AG04449 (cell line): ENCODE data around the gene TJP3.

Source experiments
- CTCF ChIA-PET: fragments of 350-600 bp; formaldehyde crosslinking; extraction: SDS; loops from one replicate; lab custom pipeline; 2021; ENCODE audit warnings: antibody characterized with exemption; lab: Yijun Ruan, JAX
- POLR2A ChIA-PET: fragments of 400-600, 350-600 bp; formaldehyde crosslinking; extraction: SDS; loops from one replicate; lab custom pipeline; 2020; ENCODE audit warnings: antibody characterized with exemption, inconsistent platforms; lab: Yijun Ruan, JAX
- DNase-seq: peaks from one replicate; pipeline ENCODE4 v3.0.0-alpha.2; 2010; ENCODE audit warnings: low read depth, low spot score
- H3K4me3 ChIP-seq: 2 replicates; pipeline ENCODE4 v1.5.1; 2011; ENCODE audit warnings: low read depth, mild to moderate bottlenecking, control low read depth, low read length
- CTCF ChIP-seq: IDR thresholded peaks from one replicate; pipeline ENCODE4 v1.5.1; 2011; ENCODE audit warnings: mild to moderate bottlenecking, moderate library complexity, low read length, control low read depth, inconsistent platforms; ENCODE audit not compliant: insufficient read depth; ENCODE audit errors: missing control alignments

The TJP3 gene

GRCh38 chr19:3697671-3698385, 10.4 kb upstream of the TJP3 start:
- POLR2A ChIA-PET = no interaction called here
- CTCF ChIA-PET = interaction anchor here (0.8 to 4.2 kb wide), 6 partner anchors 9 to 31 kb away, joined by 3 to 33 read pairs (median 4); partner anchors contain the start of gene TJP3
- no peak for TF ChIP-seq CTCF
- DNase-seq = no peak
- H3K4me3 ChIP-seq = no peak overlapping the region

GRCh38 chr19:3698386-3698950, 9.7 kb upstream of the TJP3 start:
- no peak for TF ChIP-seq CTCF
- H3K4me3 ChIP-seq = peak overlapping the region; percentile 74
- POLR2A ChIA-PET = no interaction called here
- CTCF ChIA-PET = interaction anchor here (0.9 to 4.2 kb wide), 5 partner anchors 9 to 39 kb away, joined by 3 to 33 read pairs (median 5); no protein-coding TSS in a partner anchor
- DNase-seq = no peak

GRCh38 chr19:3698974-3699740, 9.0 kb upstream of the TJP3 start:
- peak overlapping the region; percentile 74 for H3K4me3 ChIP-seq
- POLR2A ChIA-PET = no interaction called here
- TF ChIP-seq CTCF = no peak
- no peak for DNase-seq
- CTCF ChIA-PET = interaction anchor here (0.9 to 4.2 kb wide), 10 partner anchors 9 to 90 kb away, joined by 3 to 33 read pairs (median 4); partner anchors contain the start of genes MRPL54 and TJP3

- TF ChIP-seq CTCF = no peak
- H3K4me3 ChIP-seq = peak overlapping the region; percentile 74
- ChIA-PET POLR2A (no interaction called here), CTCF (interaction anchor here (0.9 to 4.2 kb wide), 10 partner anchors 9 to 91 kb away, joined by 3 to 33 read pairs (median 4); partner anchors contain the start of genes MRPL54 and TJP3)
- DNase-seq = no peak
Measured at GRCh38 chr19:3699741-3700241, 8.4 kb upstream of the TJP3 start.

GRCh38 chr19:3700242-3701032, 7.7 kb upstream of the TJP3 start, which contains the start of gene PIP5K1C:
Gene PIP5K1C (minus strand): TSS chr19:3700468. CDS start chr19:3700390, 78 bp downstream.
- peak; percentile 86 for TF ChIP-seq CTCF
- DNase-seq = no peak
- ChIA-PET CTCF (interaction anchor here (0.9 to 4.2 kb wide), 13 partner anchors 8 to 92 kb away, joined by 3 to 33 read pairs (median 5); partner anchors contain the start of genes MRPL54 and TJP3), POLR2A (no interaction called here)
- peak within 1 kb of the TSS; percentile 74 for H3K4me3 ChIP-seq
